GM04503 (cell line): ENCODE data around the gene PLEKHA8.
"Not testable (repeated sequence)": the region's sequence is repeated elsewhere in the genome, so short reads cannot be mapped to it uniquely, and the experiment has no call there.

Source experiments
- DNase-seq: peaks from one replicate; pipeline ENCODE4 v3.0.0-alpha.2; 2012; ENCODE audit warnings: low read depth

The PLEKHA8 gene

DNA sequence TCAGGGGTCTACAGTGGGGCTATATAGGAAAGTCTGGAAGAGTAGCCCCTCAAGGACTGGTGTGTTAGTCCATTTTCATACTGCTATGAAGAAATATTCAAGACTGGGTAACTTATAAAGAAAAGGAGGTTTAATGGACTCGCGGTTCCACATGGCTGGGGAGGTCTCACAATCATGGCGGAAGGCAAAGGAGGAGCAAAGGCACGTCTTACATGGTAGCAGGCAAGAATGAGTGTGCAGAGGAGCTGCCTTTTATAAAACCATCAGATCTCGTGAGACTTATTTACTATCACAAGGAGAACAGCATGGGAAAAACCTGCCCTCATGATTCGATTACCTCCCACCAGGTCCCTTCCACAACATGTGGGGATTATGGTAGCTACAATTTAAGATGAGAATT lies 4.7 kb upstream of the PLEKHA8 start:
- DNase-seq, result no peak

DNA sequence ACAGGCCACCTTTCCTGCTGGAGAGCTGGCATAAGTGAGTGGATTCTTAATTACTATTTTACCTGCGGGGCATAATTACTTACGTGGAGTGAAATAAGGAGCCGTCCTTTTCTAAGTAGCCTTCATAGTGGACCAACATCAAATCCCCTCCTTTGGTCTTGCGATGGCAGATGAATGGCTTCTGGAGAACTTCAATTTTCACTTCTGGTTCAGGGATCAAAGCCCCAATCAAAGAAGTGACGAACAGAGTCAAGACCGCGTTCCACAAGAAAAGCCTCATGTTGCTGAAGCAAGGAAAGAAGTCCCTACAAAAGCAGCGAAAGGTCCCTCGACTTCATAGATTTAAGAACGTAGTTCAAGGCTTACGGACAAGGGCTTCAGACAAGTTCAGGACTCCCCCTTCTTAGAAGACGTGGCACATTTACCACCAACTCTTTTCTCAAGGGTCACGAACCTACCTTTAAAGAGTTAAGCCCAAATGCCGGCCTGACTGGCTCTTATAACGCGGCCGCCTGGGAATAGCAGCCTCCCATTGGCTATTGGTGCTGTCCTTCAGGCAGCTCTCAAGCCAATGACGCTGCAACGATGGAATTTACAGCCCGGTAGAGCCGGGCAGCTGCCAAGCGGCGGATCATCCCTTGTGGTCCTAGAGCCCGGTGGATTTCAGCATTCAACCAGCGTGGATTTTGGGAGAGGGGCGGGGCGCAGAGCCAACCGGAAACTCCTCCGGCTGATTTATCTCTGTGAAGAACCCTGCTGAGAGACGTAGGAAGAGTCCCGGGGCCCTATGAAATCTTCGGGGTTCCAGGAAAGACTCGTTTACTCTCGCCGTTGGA lies 1.8 kb upstream of the PLEKHA8 start, which contains the start of gene FKBP14:
FKBP14 (minus strand) TSS at position 474 of the 836 bp plus-strand sequence; CDS start at position 280, 194 bp downstream.
- peak; percentile 97 for DNase-seq

DNA sequence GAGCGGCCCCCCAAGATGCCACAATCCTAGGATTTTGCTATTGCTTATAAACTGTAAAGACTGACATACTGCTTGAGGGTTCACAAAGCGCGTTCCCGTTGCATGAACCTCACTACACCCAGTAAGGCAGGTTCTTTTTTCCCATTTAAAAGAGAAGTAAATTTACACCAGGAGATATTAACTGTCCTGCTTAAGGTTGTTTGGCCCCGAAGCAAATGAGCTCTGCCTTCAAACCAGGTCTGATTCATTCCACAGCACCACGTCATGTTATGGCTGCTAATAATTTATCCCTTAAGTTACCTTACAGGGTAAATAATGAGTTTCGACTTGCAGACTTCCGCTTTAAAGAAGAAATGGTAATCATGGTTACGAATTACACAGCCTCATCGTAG lies 1.2 kb upstream of the PLEKHA8 start:
- no peak for DNase-seq

DNA sequence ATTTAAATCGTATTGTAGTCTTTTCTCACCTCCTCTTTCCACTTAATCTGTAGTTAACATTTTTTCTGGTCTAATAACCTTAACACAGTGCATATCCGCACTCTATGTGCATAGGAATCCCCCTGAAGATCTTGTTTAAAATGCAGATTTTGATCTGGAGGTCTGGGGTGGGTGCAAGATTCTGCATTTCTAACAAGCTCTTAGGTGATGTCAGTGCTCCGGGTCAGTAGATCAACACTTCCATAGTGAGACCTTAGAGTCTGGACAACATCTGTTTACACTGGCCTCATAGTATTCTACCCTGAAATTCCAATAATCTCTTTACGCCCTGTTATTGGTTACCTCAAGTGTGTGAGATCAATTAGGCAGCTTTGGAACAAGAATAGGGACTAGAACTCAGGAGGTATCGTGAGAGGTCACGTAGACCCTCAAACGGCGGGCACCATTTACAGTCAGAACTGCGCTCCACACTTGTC lies 434 bp upstream of the PLEKHA8 start:
- DNase-seq, result no peak

DNA sequence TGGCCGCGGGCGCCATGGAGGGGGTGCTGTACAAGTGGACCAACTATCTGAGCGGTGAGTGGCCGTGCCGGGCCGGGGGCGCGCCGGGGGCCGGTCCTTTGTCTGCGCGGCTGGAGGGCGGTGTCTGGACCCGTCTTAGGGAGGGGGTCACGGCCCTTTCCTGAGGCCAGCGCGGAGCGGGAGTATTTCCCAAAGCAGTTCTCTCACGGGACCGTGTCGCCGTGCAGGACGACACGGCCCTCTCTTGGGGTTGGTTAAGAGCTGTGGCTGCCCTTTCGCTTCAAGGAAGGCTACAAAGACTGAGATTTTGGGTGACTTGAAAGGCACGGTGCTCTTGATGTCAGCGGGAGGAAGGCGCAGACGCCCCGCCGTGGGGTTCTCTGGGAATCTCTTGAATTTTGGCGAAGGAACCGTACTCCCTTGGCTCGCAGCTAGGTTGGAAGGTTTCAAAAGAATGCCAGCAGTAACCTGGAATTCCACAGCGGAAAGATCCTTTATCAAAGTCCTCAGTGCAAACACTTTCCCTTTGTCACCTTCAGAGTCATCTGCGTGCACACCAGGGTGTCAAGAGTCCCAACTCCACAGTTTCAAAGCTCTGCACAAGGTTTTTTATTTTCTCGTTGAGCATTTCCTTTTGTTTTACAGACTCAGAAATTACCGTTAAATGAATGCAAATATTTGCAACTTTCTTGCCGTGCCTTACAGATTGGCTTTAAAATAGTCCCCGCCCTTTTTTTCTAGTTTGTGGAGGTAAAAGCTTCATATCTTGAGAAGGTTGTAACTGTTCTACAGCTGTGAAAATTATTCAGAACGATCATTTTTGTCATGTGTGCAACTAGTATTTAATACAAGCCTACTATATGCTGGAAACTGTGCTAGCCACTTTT lies 780 bp downstream of the PLEKHA8 start:
- DNase-seq, result no peak

DNA sequence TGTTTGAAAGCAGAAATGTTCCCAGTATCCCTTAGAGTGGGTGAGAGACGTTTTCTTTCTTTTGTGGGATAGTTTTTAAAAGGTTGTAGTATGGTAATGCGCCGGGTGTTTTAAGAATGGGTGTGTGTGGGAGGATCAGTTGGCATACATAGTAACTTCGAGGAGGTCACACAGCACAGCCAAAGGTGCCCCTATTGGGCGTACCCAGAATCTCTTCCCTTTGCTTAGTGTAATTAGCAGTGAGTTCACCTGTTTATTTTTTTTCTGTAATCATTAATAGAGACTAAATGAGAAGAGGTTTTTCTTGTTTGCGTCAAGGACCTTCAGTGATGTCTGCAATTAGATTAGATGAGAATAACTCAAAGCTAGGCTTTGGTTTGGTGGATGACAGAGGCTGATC lies 1.5 kb downstream of the PLEKHA8 start:
- DNase-seq, result no peak

DNA sequence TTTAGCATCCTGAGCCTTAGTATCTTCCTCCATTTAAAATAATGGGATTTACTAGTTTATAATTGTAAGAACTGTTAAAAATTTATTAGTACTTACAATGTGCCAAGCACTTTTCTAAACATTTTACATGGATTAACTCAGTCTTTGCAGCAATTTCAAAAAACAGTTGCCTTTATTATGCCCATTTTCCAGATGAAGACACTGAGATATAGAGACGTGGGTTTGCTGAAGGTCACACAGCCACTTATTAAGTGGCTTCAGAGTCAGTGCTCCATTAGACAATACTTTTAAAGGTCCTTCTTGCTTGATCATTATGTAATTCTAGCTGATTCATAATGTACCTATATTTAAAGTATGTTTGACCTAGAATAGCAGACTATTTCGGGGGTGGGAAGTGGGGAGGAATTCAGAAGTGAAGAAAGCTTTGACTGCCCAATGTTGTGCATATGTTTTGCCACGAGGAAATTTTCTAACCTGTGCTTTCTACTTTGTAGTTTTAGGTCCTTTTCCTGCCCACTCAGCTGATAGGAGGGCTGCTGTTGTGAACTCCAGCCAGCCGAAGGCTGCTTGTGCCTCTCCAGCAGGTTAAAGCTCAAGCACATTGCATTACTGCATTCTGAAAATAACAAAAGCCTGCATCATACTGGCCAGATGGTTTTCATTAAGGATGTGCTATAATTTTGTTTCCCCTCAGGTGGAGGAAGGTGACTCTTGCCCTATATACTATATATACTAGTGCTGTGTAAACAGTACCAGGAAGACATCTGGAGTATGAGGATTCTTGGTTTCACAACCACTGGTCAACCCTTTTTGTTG lies 4.3 kb downstream of the PLEKHA8 start:
- peak; percentile 17 for DNase-seq

DNA sequence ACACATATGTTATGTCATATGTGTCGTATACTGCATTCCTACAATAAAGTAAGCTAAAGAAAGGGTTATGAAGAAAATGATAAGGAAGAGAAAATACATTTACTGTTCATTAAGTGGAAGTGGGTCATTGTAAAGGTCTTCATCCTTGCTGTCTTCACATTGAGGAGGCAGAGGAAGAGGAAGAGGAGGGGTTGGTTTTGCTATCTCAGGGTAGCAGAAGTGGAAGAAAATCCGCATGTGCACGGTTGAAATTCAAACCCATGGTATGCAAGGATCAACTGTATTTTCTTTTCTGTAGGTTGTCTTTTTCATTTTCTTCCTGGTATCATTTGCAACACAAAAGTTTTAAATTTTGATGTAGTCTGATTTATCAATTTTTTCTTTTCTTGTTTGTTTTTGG lies 6.3 kb downstream of the PLEKHA8 start:
- DNase-seq, result no peak

DNA sequence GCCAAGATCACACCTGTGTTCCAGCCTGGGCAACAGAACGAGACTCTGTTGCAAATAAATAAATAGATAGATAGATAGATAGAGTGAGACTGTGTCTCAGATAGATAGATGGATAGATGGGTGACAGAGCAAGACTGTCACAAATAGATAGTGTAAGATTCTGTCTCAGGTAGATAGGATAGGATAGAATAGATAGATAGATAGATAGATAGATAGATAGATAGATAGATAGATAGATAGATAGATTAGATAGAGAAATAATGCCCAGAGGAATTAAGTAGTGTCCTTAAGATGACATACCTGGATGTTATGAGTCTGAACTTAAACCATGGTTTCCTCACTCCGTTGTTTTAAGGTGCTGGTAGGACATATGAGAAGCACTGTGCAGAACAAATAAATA lies 8.0 kb downstream of the PLEKHA8 start:
- DNase-seq, result no peak

DNA sequence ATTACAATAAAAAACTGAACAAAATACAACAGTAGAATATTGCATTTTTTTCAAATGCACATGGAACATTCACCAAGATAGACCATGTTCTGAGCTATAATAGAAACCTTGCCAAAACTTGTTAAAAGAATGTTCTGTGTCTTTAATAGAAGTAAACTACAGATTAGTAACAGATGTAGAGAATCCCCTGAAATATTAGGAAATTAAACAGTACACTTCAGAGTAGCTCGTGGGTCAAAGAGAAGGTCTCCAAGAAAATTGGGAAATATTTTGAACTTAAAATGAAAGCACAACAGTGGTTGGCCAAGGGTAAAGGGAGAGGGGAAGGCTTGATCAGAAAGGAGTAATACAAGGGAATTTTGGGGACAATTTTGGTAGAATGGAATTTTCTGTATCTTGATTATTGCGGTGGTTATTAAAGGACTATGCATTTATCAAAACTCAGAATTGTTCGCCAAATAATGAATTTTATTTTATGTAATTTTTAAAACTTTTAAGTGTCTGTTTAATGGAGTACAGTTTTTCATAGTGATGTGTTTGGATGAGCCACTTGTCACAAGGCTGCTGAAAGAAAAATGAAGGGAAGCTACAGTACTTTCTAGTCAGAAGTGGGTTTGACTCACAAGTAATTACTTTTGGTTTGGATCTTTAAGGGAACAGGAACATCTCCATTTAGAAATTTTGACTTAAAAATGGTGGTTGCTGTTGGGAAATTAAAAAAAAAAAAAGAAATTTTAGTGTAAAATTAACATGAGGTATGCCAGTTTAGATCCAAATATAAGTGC lies 10.2 kb downstream of the PLEKHA8 start:
- DNase-seq, result peak; percentile 22

DNA sequence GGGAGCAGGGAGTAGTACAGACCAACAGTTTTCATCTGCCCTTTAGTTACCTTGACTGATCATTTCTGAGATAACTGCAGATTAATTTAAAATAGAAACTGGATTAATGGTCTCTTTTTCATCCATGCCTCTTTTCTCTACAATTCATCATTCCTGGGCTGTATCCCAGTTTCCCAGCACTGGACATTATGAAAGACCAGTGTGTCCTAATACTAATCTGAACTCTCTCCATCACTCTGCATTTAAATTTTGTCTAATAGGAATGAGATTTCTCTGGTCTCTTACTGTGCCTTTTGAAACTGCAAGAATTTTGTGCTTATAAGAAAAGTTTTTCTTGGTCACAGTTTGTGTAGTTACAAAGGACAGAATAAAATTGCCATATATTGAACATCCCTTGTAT lies 12.7 kb downstream of the PLEKHA8 start:
- DNase-seq, result no peak

DNA sequence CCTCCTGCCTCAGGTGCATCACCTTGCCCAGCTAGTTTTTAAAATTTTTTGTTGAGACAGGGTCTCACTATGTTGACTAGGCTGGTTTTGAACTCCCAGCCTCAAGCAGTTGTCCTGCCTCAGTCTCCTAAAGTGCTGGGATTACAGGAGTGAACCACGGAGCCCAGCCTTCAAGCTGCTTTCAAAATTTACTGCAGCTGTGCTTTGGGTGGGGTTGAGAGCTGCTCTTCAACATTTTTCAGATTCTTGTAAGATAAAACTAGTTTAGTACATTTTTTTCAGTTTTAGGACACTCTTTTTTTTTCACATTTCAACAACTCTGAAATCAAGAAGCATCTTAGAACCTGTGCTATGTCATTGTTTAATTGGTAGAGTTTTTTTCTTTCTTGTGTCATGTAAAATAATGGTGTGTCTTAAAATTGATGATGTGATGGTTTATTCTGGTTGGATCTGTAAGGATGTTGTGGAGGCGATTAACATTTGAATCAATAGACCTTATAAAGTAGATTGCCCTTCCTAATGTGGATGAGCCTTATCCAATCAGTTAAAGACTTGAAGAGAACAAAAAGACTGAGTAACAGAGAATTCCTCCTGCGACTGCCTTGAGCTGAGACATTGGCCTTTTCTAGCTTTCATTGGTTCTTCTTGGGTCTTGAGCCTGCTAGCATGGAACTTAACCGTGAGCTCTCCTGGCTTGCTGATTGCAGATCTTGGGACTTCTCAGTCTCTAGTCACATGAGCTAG lies 13.5 kb downstream of the PLEKHA8 start:
- no peak for DNase-seq

DNA sequence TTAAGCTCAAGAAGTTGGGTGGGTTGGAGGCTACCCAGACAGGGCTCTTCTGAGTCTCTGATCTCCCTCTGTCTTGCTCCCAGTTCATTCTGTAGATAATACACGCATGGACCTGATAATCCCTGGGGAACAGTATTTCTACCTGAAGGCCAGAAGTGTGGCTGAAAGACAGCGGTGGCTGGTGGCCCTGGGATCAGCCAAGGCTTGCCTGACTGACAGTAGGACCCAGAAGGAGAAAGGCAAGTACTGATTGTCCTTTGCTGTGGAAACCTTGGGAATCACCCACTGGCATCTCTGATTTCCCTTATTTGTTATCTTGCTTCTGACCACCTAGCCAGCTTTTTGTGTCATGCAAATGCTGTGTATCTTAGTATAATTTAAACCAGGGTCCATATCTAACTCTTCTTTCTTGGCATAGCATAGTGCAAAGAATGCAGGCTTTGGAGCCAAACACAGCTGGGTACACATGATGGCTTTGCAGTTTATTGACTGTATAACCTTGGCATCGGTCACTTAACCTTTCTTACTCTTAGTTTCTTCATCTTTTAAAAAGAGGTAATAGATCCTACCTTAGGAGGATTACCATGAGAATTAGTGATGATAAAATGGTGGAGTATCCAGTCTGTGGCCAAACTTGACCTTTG lies 18.0 kb downstream of the PLEKHA8 start:
- no peak for DNase-seq

DNA sequence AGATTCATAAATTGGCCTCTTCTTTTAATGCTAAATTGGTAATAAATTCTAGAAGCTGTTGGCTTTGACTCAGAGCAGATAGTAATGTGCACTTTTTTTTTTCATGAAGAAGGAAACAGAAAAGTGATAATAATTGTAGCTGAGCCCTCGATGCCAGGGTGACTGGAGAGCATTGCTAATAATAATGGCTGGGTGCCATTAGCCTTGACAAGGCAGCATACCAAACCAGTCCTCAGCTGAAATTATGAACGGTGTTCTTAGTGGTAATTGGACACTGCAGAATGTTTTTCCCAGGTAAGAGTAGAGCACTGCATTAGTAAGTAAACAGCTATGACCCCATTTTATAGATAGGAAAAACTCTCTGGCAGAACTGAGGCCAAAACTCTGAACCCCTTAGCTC lies 18.9 kb downstream of the PLEKHA8 start:
- no peak for DNase-seq

DNA sequence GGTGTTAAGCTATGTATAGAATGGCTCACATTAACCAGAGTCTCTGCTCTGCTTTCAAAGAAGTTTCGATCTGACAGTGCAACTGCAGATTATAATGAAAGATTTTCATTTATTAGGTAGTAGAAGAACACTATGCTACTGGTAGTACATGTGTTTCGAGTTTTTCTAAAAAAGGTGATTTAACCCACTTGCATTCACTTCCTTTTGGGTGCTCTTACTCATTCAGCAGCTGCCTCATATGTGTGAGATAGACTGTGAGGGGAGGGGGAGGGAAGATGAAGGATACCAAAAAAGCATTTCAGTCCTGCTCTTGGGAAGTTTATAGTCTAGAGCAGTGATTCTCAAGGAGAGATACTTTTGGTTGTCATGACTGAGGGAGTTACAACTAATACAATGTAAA lies 20.4 kb downstream of the PLEKHA8 start:
- no peak for DNase-seq

DNA sequence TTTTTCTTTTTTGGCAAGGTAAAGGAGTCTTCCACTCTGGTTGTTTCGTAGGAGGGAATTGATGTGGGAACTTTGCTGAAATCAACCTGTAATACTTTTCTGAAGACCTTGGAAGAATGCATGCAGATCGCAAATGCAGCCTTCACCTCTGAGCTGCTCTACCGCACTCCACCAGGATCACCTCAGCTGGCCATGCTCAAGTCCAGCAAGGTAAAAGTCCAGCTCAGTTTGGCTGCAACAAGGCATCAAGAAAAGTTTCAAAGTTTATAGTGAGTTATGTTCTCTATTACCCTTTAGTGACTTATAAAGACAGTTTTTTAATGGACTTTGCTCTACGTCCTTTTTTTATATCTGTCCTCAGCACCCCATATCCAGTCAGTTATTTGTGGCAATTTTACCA lies 21.0 kb downstream of the PLEKHA8 start:
- DNase-seq, result no peak

DNA sequence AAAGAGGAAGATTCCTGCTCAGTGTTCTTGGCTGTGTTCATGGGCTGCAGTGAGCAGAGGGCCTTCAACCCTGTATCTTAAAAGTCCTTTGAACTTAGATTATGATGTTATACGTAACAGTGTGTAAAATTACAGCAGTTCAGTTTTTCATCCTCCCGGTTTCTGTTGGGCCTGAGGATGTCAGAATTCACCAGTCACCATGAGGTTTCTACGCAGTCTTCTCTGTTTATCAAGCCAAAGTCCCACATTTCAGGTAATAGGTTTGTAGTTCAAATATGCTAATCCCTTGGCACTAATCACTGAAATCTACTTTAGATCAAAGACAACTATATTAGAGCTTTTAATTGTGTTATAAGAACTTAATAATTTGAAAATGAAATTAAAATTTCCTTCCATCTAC lies 24.9 kb downstream of the PLEKHA8 start:
- no peak for DNase-seq

DNA sequence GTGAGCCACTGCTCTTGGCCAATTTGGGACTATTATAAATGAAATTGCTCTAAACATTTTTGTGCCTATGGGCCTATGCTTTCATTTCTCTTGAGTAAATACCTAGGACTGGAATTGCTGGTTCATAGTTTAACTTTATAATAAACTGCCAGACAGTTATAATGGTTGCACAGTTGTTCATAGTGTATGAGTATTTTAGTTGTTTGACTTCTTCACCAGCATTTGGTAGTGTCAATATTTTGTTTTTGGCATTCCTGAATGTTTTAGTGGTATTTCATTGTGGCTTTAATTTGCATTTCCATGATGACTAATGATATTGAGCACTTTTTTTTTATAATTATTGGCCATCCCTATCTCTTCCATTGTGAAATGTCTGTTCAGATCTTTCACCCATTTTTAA lies 29.5 kb downstream of the PLEKHA8 start:
- peak; percentile 37 for DNase-seq

DNA sequence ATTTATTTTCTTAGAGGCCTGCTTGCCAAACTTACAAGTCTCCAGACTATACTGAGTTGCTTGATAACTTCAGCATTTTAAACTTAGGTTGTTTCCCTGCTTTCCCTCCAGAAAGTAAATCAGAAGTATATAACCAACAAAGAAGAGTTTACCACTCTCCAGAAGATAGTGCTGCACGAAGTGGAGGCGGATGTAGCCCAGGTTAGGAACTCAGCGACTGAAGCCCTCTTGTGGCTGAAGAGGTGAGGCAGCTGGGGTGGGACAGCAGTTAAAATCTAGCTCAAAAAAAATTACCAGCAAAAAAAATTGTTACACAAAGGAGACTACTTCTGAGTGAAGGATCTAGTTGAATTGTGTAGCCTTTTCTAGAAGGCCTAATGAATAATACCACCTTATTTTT lies 33.6 kb downstream of the PLEKHA8 start:
- DNase-seq, result not testable (repeated sequence)

DNA sequence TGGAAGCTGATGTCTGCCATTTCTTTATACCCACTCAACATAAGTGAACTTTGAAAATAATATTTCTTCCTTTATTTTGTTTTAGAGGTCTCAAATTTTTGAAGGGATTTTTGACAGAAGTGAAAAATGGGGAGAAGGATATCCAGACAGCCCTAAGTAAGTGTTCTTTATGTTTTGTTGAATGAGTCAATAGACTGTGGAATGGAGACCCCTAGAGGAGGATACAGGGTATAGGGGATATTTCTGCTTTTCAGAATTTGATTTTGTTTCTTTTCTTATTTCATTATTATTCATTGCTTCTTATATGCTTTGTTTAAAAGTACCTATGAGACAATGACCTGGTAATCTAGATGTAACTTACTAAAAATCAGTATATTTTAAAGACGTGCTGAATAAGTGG lies 34.4 kb downstream of the PLEKHA8 start:
- DNase-seq, result no peak
